B cell (primary cell): ENCODE data around the gene TSSC4.

Source experiments
- CTCF ChIP-seq: fragments of 200-600 bp; IDR thresholded peaks from one replicate; pipeline ENCODE4 v1.8.0; 2022; ENCODE audit warnings: antibody characterized with exemption, mild to moderate bottlenecking
- EZH2 ChIP-seq: IDR thresholded peaks from 2 replicates; pipeline ENCODE4 v1.6.1; 2012; ENCODE audit warnings: borderline replicate concordance, low read depth, mild to moderate bottlenecking, moderate library complexity, low read length; ENCODE audit not compliant: insufficient read depth, poor library complexity, severe bottlenecking

GRCh38 chr11:2409126-2409525 lies 8.6 kb downstream of the TSSC4 start:
- TF ChIP-seq CTCF (no peak), EZH2 (no peak)
